ENCODE measurements around the gene SCN2B. TPM values are rescaled to one million over a fixed set of nuclear protein-coding genes. Genes with fewer than 3 reads are reported as not detected.

The SCN2B gene
- total and polyA plus RNA-seq, 2 of the 4 experiments (the other 2 are of a cell fraction): under 0.01 to 0.05 TPM

DNA sequence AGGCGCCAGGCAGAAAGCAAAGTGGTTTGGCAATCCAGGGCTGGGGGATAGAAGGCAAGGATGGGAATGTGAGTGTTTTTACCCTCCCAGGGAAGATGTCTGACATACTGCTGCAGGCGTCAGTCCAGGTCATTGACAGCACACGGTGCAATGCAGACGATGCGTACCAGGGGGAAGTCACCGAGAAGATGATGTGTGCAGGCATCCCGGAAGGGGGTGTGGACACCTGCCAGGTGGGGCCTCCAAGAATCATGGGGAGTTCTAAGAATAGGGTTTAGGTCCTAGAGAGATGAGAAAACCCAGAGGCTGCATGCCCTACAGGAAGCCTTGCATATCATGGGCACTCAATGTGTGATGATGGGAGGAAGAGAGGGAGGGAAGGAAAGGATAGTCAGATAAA, 61.4 kb downstream of the SCN2B start:
- H2AK5ac ChIP-seq (ENCODE audit: low read depth, low read length): no peak overlapping the region
- H3K27me3 ChIP-seq (ENCODE audit: control insufficient read depth, insufficient read depth, low read length): peaks cover 2% of the 10 kb centered on the region
- H3K14ac ChIP-seq (replicated peaks; ENCODE audit: low read depth, low read length): no peak overlapping the region
- no peaks in the 10 kb centered on the region for H3K9me1 ChIP-seq (ENCODE audit: insufficient read depth, low read length)
- POLR2A ChIA-PET (ENCODE audit: unreplicated experiment): no interaction called here
- WGBS, 2 experiments (ENCODE audit: extremely low coverage in 2 of 2, insufficient read length in 1 of 2): 46% methylated on average over 3 of the region's 7 CpGs; no CpG with 5 or more reads in 1 of the 2 experiments
- BruUV-seq (replicated peaks): no TSS peak
- in situ Hi-C loops (cut with MboI; ENCODE audit: low sequenced_read_pairs): no loop called here
- no peaks in the 10 kb centered on the region for H3K36me3 ChIP-seq (ENCODE audit: control insufficient read depth, insufficient read depth, low read length)
- dilution Hi-C loops (cut with HindIII; ENCODE audit: low sequenced_read_pairs, unreplicated experiment): no loop called here
- DNase-seq: no peak
- H2AFZ ChIP-seq (replicated peaks; ENCODE audit: low read length, poor library complexity): peak overlapping the region; percentile 43
- no peak overlapping the region for H4K5ac ChIP-seq (ENCODE audit: low read depth, low read length)
- ATAC-seq (ENCODE audit: low read depth): no peak
- H2AK9ac ChIP-seq (replicated peaks; ENCODE audit: low read depth, low read length, poor library complexity): no peak overlapping the region
- H3K4me3 ChIP-seq (ENCODE audit: insufficient read depth, low read depth, low read length): no peak overlapping the region
- intact Hi-C loops (cut with micrococcal nuclease): no loop called here
- no peak overlapping the region for H2BK20ac ChIP-seq (ENCODE audit: low read depth, low read length)
- H3K23ac ChIP-seq (ENCODE audit: low read depth, low read length): no peak overlapping the region
- H3K56ac ChIP-seq (ENCODE audit: extremely low read depth, insufficient read depth, low read length): no peak overlapping the region
- H3K4me1 ChIP-seq (ENCODE audit: control insufficient read depth, insufficient read depth, low read length): no peaks in the 10 kb centered on the region
- no peak overlapping the region for H3K4ac ChIP-seq (ENCODE audit: low read depth, low read length)
- H2BK120ac ChIP-seq (ENCODE audit: low read depth, low read length): no peak overlapping the region
- H4K8ac ChIP-seq (ENCODE audit: low read depth in 2 of 2, low read length in 2 of 2): no peak overlapping the region
- CTCF ChIA-PET: no interaction called here
- H3K4me2 ChIP-seq (ENCODE audit: low read depth, low read length): no peak overlapping the region
- no peak overlapping the region for H3K9ac ChIP-seq (ENCODE audit: low read depth, low read length)
- no peak for TF ChIP-seq POLR2A (IDR thresholded peaks at IDR 0.05; ENCODE audit: low read depth, low read length)
- TF ChIP-seq FOS (IDR thresholded peaks at IDR 0.05; ENCODE audit: low read depth, low read length): no peak
- TF ChIP-seq MXI1 (IDR thresholded peaks at IDR 0.05; ENCODE audit: borderline replicate concordance, low read depth, low read length): no peak
- TF ChIP-seq, protein P1, sequence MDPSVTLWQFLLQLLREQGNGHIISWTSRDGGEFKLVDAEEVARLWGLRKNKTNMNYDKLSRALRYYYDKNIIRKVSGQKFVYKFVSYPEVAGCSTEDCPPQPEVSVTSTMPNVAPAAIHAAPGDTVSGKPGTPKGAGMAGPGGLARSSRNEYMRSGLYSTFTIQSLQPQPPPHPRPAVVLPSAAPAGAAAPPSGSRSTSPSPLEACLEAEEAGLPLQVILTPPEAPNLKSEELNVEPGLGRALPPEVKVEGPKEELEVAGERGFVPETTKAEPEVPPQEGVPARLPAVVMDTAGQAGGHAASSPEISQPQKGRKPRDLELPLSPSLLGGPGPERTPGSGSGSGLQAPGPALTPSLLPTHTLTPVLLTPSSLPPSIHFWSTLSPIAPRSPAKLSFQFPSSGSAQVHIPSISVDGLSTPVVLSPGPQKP (IDR thresholded peaks at IDR 0.05; ENCODE audit: borderline replicate concordance, low read depth, low read length): no peak
- TF ChIP-seq, protein P2, sequence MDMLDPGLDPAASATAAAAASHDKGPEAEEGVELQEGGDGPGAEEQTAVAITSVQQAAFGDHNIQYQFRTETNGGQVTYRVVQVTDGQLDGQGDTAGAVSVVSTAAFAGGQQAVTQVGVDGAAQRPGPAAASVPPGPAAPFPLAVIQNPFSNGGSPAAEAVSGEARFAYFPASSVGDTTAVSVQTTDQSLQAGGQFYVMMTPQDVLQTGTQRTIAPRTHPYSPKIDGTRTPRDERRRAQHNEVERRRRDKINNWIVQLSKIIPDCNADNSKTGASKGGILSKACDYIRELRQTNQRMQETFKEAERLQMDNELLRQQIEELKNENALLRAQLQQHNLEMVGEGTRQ (IDR thresholded peaks at IDR 0.05; ENCODE audit: low read depth, low read length): no peak
- no peak for TF ChIP-seq MAFK (IDR thresholded peaks at IDR 0.05; ENCODE audit: low read depth, low read length)
- TF ChIP-seq BHLHE40 (IDR thresholded peaks at IDR 0.05; ENCODE audit: low read depth, low read length): no peak
- TF ChIP-seq, protein P3, sequence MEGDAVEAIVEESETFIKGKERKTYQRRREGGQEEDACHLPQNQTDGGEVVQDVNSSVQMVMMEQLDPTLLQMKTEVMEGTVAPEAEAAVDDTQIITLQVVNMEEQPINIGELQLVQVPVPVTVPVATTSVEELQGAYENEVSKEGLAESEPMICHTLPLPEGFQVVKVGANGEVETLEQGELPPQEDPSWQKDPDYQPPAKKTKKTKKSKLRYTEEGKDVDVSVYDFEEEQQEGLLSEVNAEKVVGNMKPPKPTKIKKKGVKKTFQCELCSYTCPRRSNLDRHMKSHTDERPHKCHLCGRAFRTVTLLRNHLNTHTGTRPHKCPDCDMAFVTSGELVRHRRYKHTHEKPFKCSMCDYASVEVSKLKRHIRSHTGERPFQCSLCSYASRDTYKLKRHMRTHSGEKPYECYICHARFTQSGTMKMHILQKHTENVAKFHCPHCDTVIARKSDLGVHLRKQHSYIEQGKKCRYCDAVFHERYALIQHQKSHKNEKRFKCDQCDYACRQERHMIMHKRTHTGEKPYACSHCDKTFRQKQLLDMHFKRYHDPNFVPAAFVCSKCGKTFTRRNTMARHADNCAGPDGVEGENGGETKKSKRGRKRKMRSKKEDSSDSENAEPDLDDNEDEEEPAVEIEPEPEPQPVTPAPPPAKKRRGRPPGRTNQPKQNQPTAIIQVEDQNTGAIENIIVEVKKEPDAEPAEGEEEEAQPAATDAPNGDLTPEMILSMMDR (conservative IDR thresholded peaks at IDR 0.05; ENCODE audit: low read depth, low read length): no peak
- TF ChIP-seq MAZ (IDR thresholded peaks at IDR 0.05; ENCODE audit: borderline replicate concordance, low read depth, low read length): no peak
- TF ChIP-seq RCOR1 (IDR thresholded peaks at IDR 0.05; ENCODE audit: insufficient replicate concordance, low read length): no peak
- no peak for TF ChIP-seq RAD21 (IDR thresholded peaks at IDR 0.05; ENCODE audit: low read length)
- no peak for TF ChIP-seq SMC3 (IDR thresholded peaks at IDR 0.05; ENCODE audit: low read depth, low read length)
- TF ChIP-seq CEBPB (IDR thresholded peaks at IDR 0.05; ENCODE audit: low read depth, low read length): no peak
- TF ChIP-seq NFE2L2 (IDR thresholded peaks at IDR 0.05; ENCODE audit: low read depth, low read length): no peak
- TF ChIP-seq RFX5 (IDR thresholded peaks at IDR 0.05; ENCODE audit: low read depth, low read length): no peak
- H3K18ac ChIP-seq (ENCODE audit: low read depth, low read length): no peak overlapping the region
- no peaks in the 10 kb centered on the region for H3K9me3 ChIP-seq (ENCODE audit: control insufficient read depth, insufficient read depth, low read length)
- H2BK5ac ChIP-seq (ENCODE audit: low read depth, low read length, poor library complexity, severe bottlenecking): no peak overlapping the region
- no peaks in the 10 kb centered on the region for H3K79me1 ChIP-seq (ENCODE audit: low read depth in 1 of 2, low read length in 2 of 2)
- H3K27ac ChIP-seq (ENCODE audit: insufficient read depth, low read length): no peak overlapping the region
- no peak overlapping the region for H4K91ac ChIP-seq (ENCODE audit: insufficient read depth, low read depth, low read length)
- no peaks in the 10 kb centered on the region for H4K20me1 ChIP-seq (ENCODE audit: insufficient read depth, low read length)
- no peak overlapping the region for H2BK15ac ChIP-seq (ENCODE audit: low read depth, low read length)

All from IMR-90 (cell line).